HepG2 (cell line): ENCODE data around the gene ARHGEF4. TPM values are rescaled to one million over a fixed set of nuclear protein-coding genes. Genes with fewer than 3 reads are reported as not detected.

Source experiments
- AGO1 ChIP-seq: fragments of 200-400 bp; formaldehyde crosslinking; IDR thresholded peaks from 2 replicates; pipeline ENCODE4 v1.6.1; 2017; ENCODE audit warnings: mild to moderate bottlenecking, low read depth, low read length, moderate library complexity; ENCODE audit not compliant: poor library complexity, severe bottlenecking
- CBX1 ChIP-seq: IDR thresholded peaks from one replicate; pipeline ENCODE4 v1.6.1; 2016; ENCODE audit warnings: antibody characterized with exemption, low read depth
- CBX2 ChIP-seq, 2 experiments: fragments of 200-600 bp in 1 of 2; sonication (generic); formaldehyde crosslinking in 1 of 2; IDR thresholded peaks; 2 replicates each; pipeline versions ENCODE4 v1.7.0 to v1.8.1; 2018 to 2022; ENCODE audit warnings: low read depth in 2 of 2, low read length in 1 of 2, mild to moderate bottlenecking in 1 of 2, missing genetic modification reagents in 1 of 2
- CENPT ChIP-seq: sonication (generic); formaldehyde crosslinking; IDR thresholded peaks from 2 replicates; pipeline ENCODE4 v1.8.0; 2022; ENCODE audit warnings: low read depth, mild to moderate bottlenecking, moderate library complexity, missing genetic modification reagents
- ERF ChIP-seq: IDR thresholded peaks from 2 replicates; pipeline ENCODE4 v1.6.1; 2018; ENCODE audit warnings: missing biosample characterization, missing genetic modification reagents
- PITX1 ChIP-seq: sonication (generic); formaldehyde crosslinking; IDR thresholded peaks from 2 replicates; pipeline ENCODE4 v1.5.1; 2020; ENCODE audit warnings: mild to moderate bottlenecking, missing genetic modification reagents
- PPARG ChIP-seq: conservative IDR thresholded peaks from 2 replicates; pipeline ENCODE4 v1.6.1; 2016; ENCODE audit warnings: missing biosample characterization, missing genetic modification reagents
- RBAK ChIP-seq: sonication (generic); formaldehyde crosslinking; IDR thresholded peaks from 2 replicates; pipeline ENCODE4 v1.5.1; 2020; ENCODE audit warnings: mild to moderate bottlenecking, missing genetic modification reagents
- REL ChIP-seq: sonication (generic); formaldehyde crosslinking; conservative IDR thresholded peaks from 2 replicates; pipeline ENCODE4 v1.8.0; 2022; ENCODE audit warnings: mild to moderate bottlenecking, missing genetic modification reagents, moderate library complexity
- SSRP1 ChIP-seq: IDR thresholded peaks from 2 replicates; pipeline ENCODE4 v1.6.1; 2016; ENCODE audit warnings: control low read depth
- TBL1XR1 ChIP-seq: fragments of 150-350 bp; IDR thresholded peaks from 2 replicates; pipeline ENCODE4 v1.6.1; 2014; ENCODE audit warnings: borderline replicate concordance, low read length; ENCODE audit not compliant: partially characterized antibody
- ZFYVE20 ChIP-seq: sonication (generic); formaldehyde crosslinking; IDR thresholded peaks from 2 replicates; pipeline ENCODE4 v1.8.0; 2023; ENCODE audit warnings: low read depth, mild to moderate bottlenecking, moderate library complexity, missing genetic modification reagents, borderline replicate concordance
- ZMYM3 ChIP-seq: sonication (generic); formaldehyde crosslinking; IDR thresholded peaks from 2 replicates; pipeline ENCODE4 v1.5.1; 2020; ENCODE audit warnings: mild to moderate bottlenecking, missing genetic modification reagents
- ZNF10 ChIP-seq: sonication (generic); formaldehyde crosslinking; IDR thresholded peaks from 2 replicates; pipeline ENCODE4 v1.4.0; 2020; ENCODE audit warnings: mild to moderate bottlenecking, low read depth, missing genetic modification reagents, borderline replicate concordance
- ZNF136 ChIP-seq: sonication (generic); formaldehyde crosslinking; IDR thresholded peaks from 2 replicates; pipeline ENCODE4 v1.8.1; 2022; ENCODE audit warnings: low read depth, mild to moderate bottlenecking, moderate library complexity, missing genetic modification reagents
- ZNF180 ChIP-seq: sonication (generic); formaldehyde crosslinking; IDR thresholded peaks from 2 replicates; pipeline ENCODE4 v1.4.0; 2020; ENCODE audit warnings: low read depth, missing genetic modification reagents, borderline replicate concordance
- ZNF225 ChIP-seq: sonication (generic); formaldehyde crosslinking; IDR thresholded peaks from 2 replicates; pipeline ENCODE4 v1.4.0; 2020; ENCODE audit warnings: mild to moderate bottlenecking, missing genetic modification reagents
- ZNF343 ChIP-seq: sonication (generic); formaldehyde crosslinking; IDR thresholded peaks from 2 replicates; pipeline ENCODE4 v1.4.0; 2020; ENCODE audit warnings: mild to moderate bottlenecking, missing genetic modification reagents
- ZNF501 ChIP-seq: sonication (generic); formaldehyde crosslinking; IDR thresholded peaks from 2 replicates; pipeline ENCODE4 v1.5.1; 2020; ENCODE audit warnings: mild to moderate bottlenecking, moderate library complexity, missing genetic modification reagents
- ZNF782 ChIP-seq: sonication (generic); formaldehyde crosslinking; IDR thresholded peaks from 2 replicates; pipeline ENCODE4 v1.4.0; 2020; ENCODE audit warnings: missing genetic modification reagents, mild to moderate bottlenecking, borderline replicate concordance
- polyA plus RNA-seq, 8 experiments: library from polyadenylated mRNA; depleted of rRNA in 3 of 8; stranded (reverse) in 7 of 8; unstranded in 1 of 8; fragments of >200 nt; fragmentation: Illumina TruSeq in 4 of 8; extraction: Trizol in 4 of 8; gene quantifications; 2 replicates each; pipeline versions ENCODE4 v1.2.1 to v1.2.3, GENCODE V29; 2011 to 2016; ENCODE audit warnings: low read depth in 4 of 8, missing spikeins in 1 of 8, mixed read lengths in 1 of 8; ENCODE audit not compliant: insufficient read depth in 1 of 8
- total RNA-seq, 5 experiments: library from RNA; depleted of rRNA; stranded (reverse); fragments of >200 nt; fragmentation: Illumina TruSeq; extraction: Trizol; gene quantifications; 2 replicates each; pipeline ENCODE4 v1.2.3, GENCODE V29; 2016; ENCODE audit warnings: low read depth in 1 of 5
- TF ChIP-seq, protein P1 (sequence below): sonication (generic); formaldehyde crosslinking; IDR thresholded peaks from 2 replicates; pipeline ENCODE4 v1.4.0; 2020; ENCODE audit warnings: mild to moderate bottlenecking, low read depth, missing genetic modification reagents
- TF ChIP-seq, protein P2 (sequence below): sonication (generic); formaldehyde crosslinking; IDR thresholded peaks from 2 replicates; pipeline ENCODE4 v1.4.0; 2020; ENCODE audit warnings: missing genetic modification reagents, borderline replicate concordance

ARHGEF4 gene
- total and polyA plus RNA-seq, 2 of the 13 experiments (the other 11 are each of a cell fraction or from before 2014, with no cell fraction given), result 0.11 to 0.13 TPM

DNA sequence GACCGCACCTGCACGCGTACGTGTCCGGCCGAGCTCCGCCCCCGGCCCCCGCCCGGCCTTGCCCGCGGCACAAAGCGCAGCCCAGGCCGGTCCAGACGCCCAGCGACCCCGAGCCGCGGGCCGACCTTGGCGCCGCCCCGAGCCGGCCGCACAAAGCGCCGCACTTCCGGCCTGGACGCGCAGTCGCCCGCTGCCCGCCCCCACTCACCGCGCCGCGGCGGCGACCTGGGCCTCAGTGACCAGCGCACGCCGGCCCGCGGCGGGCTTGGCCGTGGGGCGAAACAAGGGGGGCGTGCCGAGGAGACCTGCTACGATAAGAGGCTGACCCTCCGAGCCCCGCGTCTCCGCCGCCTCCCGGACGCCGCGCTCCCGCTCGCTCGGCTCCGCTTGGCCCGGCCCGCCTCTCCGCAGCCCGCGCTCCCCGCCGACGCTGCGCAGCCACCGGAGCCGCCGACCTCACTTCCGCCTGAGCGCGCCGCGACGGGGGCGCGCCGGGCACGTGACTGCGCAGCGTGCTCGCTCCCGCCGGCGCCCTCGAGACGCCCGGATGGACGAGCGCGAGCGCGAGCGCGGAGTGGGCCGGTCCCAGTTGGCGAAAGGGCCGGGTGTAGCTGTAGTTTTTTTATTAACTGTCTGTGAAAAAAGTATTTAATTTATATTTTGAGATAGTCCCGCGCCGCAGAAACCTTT lies 256.4 kb downstream of the ARHGEF4 start, which contains the start of gene FAM168B (continued):
- TF ChIP-seq PITX1 (CRISPR knock-in tag), result no peak
- peak; percentile 66 for TF ChIP-seq TBL1XR1
- peak; percentile 59; the same call in 1 of the 2 replicates for TF ChIP-seq ZFYVE20
- peak; percentile 39; the same call in 1 of the 2 replicates for TF ChIP-seq ZNF782 (CRISPR knock-in tag)
- 0 out of 2 replicates have a peak, but pooled peaks have one; percentile 60 for TF ChIP-seq REL (CRISPR knock-in tag)
- no peak for TF ChIP-seq CBX2 (IDR thresholded peaks at IDR 0.05; ENCODE audit: low read depth, low read length)
- TF ChIP-seq CBX2 (CRISPR knock-in tag; IDR thresholded peaks at IDR 0.05; ENCODE audit: low read depth), result no peak
- TF ChIP-seq ZMYM3 (CRISPR knock-in tag), result no peak
- TF ChIP-seq CENPT (CRISPR knock-in tag), result peak; percentile 28; the same call in 1 of the 2 replicates
- TF ChIP-seq, protein P1, sequence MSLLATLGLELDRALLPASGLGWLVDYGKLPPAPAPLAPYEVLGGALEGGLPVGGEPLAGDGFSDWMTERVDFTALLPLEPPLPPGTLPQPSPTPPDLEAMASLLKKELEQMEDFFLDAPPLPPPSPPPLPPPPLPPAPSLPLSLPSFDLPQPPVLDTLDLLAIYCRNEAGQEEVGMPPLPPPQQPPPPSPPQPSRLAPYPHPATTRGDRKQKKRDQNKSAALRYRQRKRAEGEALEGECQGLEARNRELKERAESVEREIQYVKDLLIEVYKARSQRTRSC, result no peak; the same call in 1 of the 2 replicates
- peak; percentile 49; the same call in 1 of the 2 replicates for TF ChIP-seq ZNF343
- 0 out of 2 replicates have a peak, but pooled peaks have one; percentile 27 for TF ChIP-seq ZNF136
- TF ChIP-seq CBX1, result no peak
- TF ChIP-seq SSRP1, result no peak
- no peak for TF ChIP-seq ERF (CRISPR knock-in tag)
- no peak for TF ChIP-seq ZNF180 (CRISPR knock-in tag)
- no peak for TF ChIP-seq AGO1
- no peak for TF ChIP-seq ZNF225 (CRISPR knock-in tag)
- TF ChIP-seq, protein P2, sequence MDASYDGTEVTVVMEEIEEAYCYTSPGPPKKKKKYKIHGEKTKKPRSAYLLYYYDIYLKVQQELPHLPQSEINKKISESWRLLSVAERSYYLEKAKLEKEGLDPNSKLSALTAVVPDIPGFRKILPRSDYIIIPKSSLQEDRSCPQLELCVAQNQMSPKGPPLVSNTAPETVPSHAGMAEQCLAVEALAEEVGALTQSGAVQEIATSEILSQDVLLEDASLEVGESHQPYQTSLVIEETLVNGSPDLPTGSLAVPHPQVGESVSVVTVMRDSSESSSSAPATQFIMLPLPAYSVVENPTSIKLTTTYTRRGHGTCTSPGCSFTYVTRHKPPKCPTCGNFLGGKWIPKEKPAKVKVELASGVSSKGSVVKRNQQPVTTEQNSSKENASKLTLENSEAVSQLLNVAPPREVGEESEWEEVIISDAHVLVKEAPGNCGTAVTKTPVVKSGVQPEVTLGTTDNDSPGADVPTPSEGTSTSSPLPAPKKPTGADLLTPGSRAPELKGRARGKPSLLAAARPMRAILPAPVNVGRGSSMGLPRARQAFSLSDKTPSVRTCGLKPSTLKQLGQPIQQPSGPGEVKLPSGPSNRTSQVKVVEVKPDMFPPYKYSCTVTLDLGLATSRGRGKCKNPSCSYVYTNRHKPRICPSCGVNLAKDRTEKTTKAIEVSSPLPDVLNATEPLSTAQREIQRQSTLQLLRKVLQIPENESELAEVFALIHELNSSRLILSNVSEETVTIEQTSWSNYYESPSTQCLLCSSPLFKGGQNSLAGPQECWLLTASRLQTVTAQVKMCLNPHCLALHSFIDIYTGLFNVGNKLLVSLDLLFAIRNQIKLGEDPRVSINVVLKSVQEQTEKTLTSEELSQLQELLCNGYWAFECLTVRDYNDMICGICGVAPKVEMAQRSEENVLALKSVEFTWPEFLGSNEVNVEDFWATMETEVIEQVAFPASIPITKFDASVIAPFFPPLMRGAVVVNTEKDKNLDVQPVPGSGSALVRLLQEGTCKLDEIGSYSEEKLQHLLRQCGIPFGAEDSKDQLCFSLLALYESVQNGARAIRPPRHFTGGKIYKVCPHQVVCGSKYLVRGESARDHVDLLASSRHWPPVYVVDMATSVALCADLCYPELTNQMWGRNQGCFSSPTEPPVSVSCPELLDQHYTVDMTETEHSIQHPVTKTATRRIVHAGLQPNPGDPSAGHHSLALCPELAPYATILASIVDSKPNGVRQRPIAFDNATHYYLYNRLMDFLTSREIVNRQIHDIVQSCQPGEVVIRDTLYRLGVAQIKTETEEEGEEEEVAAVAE (CRISPR knock-in tag), result no peak
- TF ChIP-seq RBAK (CRISPR knock-in tag), result no peak
- TF ChIP-seq ZNF10 (CRISPR knock-in tag), result no peak
- TF ChIP-seq PPARG (CRISPR knock-in tag), result 0 out of 2 replicates have a peak, but pooled peaks have one; percentile 22
- TF ChIP-seq ZNF501 (CRISPR knock-in tag), result no peak
